Activated naive CD8-positive, alpha-beta T cell treated with anti-CD3 and anti-CD28 coated beads, Interleukin-2, amount 10 ng/mL, durations not matched to agents 7 days and 5 days (primary cell): ENCODE results near the gene MTUS2. TPM values are rescaled to one million over a fixed set of nuclear protein-coding genes. Genes with fewer than 3 reads are reported as not detected.
"Not testable (repeated sequence)": the region's sequence is repeated elsewhere in the genome, so short reads cannot be mapped to it uniquely, and the experiment has no call there.

Experiments used
- ATAC-seq: fragments of 150-1000 bp; cut with Tn5 transposase; one replicate; pipeline ENCODE4 v1.10.0; 2021; ENCODE audit warnings: low read depth, moderate library complexity
- POLR2A ChIA-PET: fragments of 350-600 bp; sonication (Branson Sonifier 250); formaldehyde crosslinking; loops from one replicate; lab custom pipeline; 2021; ENCODE audit warnings: antibody characterized with exemption; lab: Charles Lee
- DNase-seq: peaks from one replicate; pipeline ENCODE4 v3.0.0; 2021
- H3K27ac Mint-ChIP-seq: one replicate; pipeline ENCODE4 v1.8.0; 2022; ENCODE audit warnings: mild to moderate bottlenecking, mixed read lengths
- H3K27me3 Mint-ChIP-seq: one replicate; pipeline ENCODE4 v1.8.0; 2022; ENCODE audit warnings: mild to moderate bottlenecking, moderate library complexity, mixed read lengths
- H3K36me3 Mint-ChIP-seq: one replicate; pipeline ENCODE4 v1.8.0; 2021; ENCODE audit warnings: mild to moderate bottlenecking, mixed read lengths
- H3K4me1 Mint-ChIP-seq: one replicate; pipeline ENCODE4 v1.8.0; 2021; ENCODE audit warnings: mixed read lengths
- H3K4me3 Mint-ChIP-seq: one replicate; pipeline ENCODE4 v1.8.0; 2022; ENCODE audit warnings: mild to moderate bottlenecking, moderate library complexity, mixed read lengths
- H3K9me3 Mint-ChIP-seq: one replicate; pipeline ENCODE4 v1.8.0; 2021; ENCODE audit warnings: mixed read lengths
- total RNA-seq, 2 experiments: library from RNA; stranded (reverse); gene quantifications; one replicate each; pipeline ENCODE4 v1.2.3, GENCODE V29; 2021

MTUS2 gene
- total RNA-seq, 2 experiments from 2014 or later = not detected

- ATAC-seq (peak; percentile 88), DNase-seq (no peak)
- Mint-ChIP-seq H3K27ac (no peak overlapping the region), H3K9me3 (no peaks in the 10 kb centered on the region), H3K4me1 (no peaks in the 10 kb centered on the region), H3K36me3 (no peaks in the 10 kb centered on the region), H3K4me3 (no peak overlapping the region), H3K27me3 (no peaks in the 10 kb centered on the region)
- POLR2A ChIA-PET = no interaction called here
Observed at GRCh38 chr13:29362849-29363604, 542.9 kb downstream of the MTUS2 start.

- H3K36me3 Mint-ChIP-seq = no peaks in the 10 kb centered on the region
- H3K9me3 Mint-ChIP-seq = no peaks in the 10 kb centered on the region
- H3K27ac Mint-ChIP-seq = no peak overlapping the region
- DNase-seq = no peak
- ATAC-seq = no peak
- POLR2A ChIA-PET = no interaction called here
- H3K4me1 Mint-ChIP-seq = no peaks in the 10 kb centered on the region
- peaks cover 9% of the 10 kb centered on the region for H3K27me3 Mint-ChIP-seq
- H3K4me3 Mint-ChIP-seq = no peak overlapping the region
Observed at GRCh38 chr13:29369060-29369743, 549.1 kb downstream of the MTUS2 start.

GRCh38 chr13:29379281-29379680, 559.1 kb downstream of the MTUS2 start:
- H3K4me1 Mint-ChIP-seq = no peaks in the 10 kb centered on the region
- peaks cover 2% of the 10 kb centered on the region for H3K27me3 Mint-ChIP-seq
- no peak overlapping the region for H3K4me3 Mint-ChIP-seq
- no peaks in the 10 kb centered on the region for H3K36me3 Mint-ChIP-seq
- ATAC-seq = no peak
- no peak overlapping the region for H3K27ac Mint-ChIP-seq
- no peak for DNase-seq
- H3K9me3 Mint-ChIP-seq = no peaks in the 10 kb centered on the region
- POLR2A ChIA-PET = no interaction called here

- ATAC-seq (no peak), DNase-seq (no peak)
- Mint-ChIP-seq H3K36me3 (no peaks in the 10 kb centered on the region), H3K9me3 (no peaks in the 10 kb centered on the region), H3K4me1 (no peaks in the 10 kb centered on the region), H3K27ac (no peak overlapping the region), H3K27me3 (peaks cover 2% of the 10 kb centered on the region), H3K4me3 (no peak overlapping the region)
- POLR2A ChIA-PET = no interaction called here
Observed at GRCh38 chr13:29379865-29380264, 559.7 kb downstream of the MTUS2 start.

DNA sequence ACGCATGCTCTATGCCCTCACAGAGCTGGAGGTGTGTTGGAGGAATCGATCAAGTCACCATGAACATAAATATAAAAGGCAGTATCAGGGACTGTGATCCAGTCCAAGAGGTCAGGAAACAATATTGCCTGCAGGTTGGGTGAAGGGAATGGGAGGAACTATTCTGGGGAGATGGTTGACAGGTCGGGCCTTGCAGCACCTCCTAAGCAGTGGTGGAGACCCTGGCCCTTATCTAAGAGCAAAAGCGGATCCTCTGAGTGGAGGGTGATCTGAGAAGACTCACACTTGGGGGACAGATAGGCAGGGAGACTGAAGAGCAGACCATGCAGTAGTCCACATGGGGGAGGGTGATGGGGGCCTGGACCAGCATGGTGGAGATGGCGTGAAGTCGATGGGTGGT, 561.9 kb downstream of the MTUS2 start:
- Mint-ChIP-seq H3K9me3 (no peaks in the 10 kb centered on the region), H3K4me1 (no peaks in the 10 kb centered on the region), H3K27ac (no peak overlapping the region), H3K27me3 (peaks cover under 1% of the 10 kb centered on the region), H3K36me3 (no peaks in the 10 kb centered on the region), H3K4me3 (no peak overlapping the region)
- POLR2A ChIA-PET = no interaction called here
- ATAC-seq (no peak), DNase-seq (no peak)

- no peak for ATAC-seq
- POLR2A ChIA-PET = no interaction called here
- Mint-ChIP-seq H3K36me3 (no peaks in the 10 kb centered on the region), H3K27ac (no peak overlapping the region), H3K9me3 (no peaks in the 10 kb centered on the region), H3K27me3 (no peaks in the 10 kb centered on the region), H3K4me3 (no peak overlapping the region), H3K4me1 (no peaks in the 10 kb centered on the region)
- no peak for DNase-seq
Observed at GRCh38 chr13:29383476-29383875, 563.3 kb downstream of the MTUS2 start.

DNA sequence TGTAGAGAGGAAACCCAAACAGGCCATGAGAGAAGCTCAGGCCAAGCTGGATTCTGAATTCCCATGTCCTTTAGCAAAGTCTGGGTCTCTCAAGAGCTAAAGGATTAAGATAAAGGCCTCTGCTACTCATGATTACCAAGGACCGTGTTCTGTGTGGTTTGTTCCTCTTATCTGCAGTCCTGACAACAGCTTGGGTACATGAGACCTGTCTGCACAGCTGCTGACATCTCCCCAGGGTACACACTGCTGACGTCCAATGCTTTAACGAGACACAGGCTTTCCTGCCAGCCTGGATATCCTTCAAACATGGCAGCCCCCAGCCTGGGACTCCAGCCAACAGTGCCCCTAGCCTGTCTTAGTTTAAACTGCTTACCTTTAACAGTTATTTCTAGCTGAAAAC, 564.3 kb downstream of the MTUS2 start:
- POLR2A ChIA-PET = no interaction called here
- peaks cover 3% of the 10 kb centered on the region for H3K9me3 Mint-ChIP-seq
- ATAC-seq = no peak
- H3K36me3 Mint-ChIP-seq = no peaks in the 10 kb centered on the region
- H3K4me3 Mint-ChIP-seq = no peak overlapping the region
- no peak for DNase-seq
- H3K27ac Mint-ChIP-seq = no peak overlapping the region
- H3K27me3 Mint-ChIP-seq = no peaks in the 10 kb centered on the region
- no peaks in the 10 kb centered on the region for H3K4me1 Mint-ChIP-seq

- Mint-ChIP-seq H3K36me3 (no peaks in the 10 kb centered on the region), H3K4me3 (no peak overlapping the region)
- no peak for ATAC-seq
Observed at GRCh38 chr13:29384871-29385270, 564.7 kb downstream of the MTUS2 start.

DNA sequence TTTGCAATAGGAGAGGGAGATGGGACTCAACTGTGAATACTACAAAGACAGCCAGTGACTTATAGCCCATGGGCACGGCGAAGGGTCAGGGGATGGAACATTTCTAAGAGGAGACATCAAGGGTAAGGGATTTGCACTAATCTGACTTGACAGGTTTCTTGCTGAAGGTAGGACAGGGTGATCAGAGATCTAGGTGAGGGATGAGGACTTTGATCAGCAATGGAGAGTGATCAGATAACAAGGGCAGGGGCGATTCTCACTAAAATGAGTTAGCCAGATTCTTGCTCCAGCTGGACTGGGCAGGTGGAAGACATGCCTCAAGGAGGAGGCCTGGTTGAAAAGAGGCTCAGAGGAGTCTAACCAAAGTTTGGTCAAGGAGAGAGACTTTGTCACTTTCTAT, 566.1 kb downstream of the MTUS2 start:
- H3K9me3 Mint-ChIP-seq = peaks cover 3% of the 10 kb centered on the region
- POLR2A ChIA-PET = no interaction called here
- H3K27ac Mint-ChIP-seq = no peak overlapping the region

More at GRCh38 chr13:29384871-29385270, 564.7 kb downstream of the MTUS2 start:
- Mint-ChIP-seq H3K9me3 (peaks cover 3% of the 10 kb centered on the region), H3K27ac (no peak overlapping the region), H3K4me1 (no peaks in the 10 kb centered on the region), H3K27me3 (no peaks in the 10 kb centered on the region)
- DNase-seq = no peak
- POLR2A ChIA-PET = no interaction called here

DNA sequence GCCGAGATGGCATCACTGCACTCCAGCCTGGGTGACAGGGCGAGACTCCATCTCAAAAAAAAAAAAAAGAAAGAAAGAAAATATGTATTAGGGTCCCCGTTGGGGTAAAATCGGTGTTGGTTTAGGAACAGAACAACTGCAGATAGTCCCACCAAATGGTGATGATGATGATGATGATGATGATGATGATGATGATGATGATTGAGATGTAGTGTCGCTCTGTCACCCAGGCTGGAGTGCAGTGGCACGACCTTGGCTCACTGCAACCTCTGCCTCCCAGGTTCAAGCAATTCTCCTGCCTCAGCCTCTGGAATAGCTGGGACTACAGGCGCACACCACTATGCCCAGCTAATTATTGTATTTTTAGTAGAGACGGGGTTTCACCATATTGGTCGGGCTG, 570.5 kb downstream of the MTUS2 start:
- H3K27me3 Mint-ChIP-seq, H3K27ac Mint-ChIP-seq, H3K9me3 Mint-ChIP-seq, H3K4me1 Mint-ChIP-seq, POLR2A ChIA-PET, H3K36me3 Mint-ChIP-seq, ATAC-seq, H3K4me3 Mint-ChIP-seq, DNase-seq: not testable (repeated sequence)

More for the DNA sequence above, 566.1 kb downstream of the MTUS2 start:
- Mint-ChIP-seq H3K36me3 (no peaks in the 10 kb centered on the region), H3K4me3 (no peak overlapping the region), H3K27me3 (no peaks in the 10 kb centered on the region), H3K4me1 (no peaks in the 10 kb centered on the region)
- DNase-seq = no peak
- ATAC-seq = no peak

- POLR2A ChIA-PET = no interaction called here
- Mint-ChIP-seq H3K4me1 (no peaks in the 10 kb centered on the region), H3K4me3 (no peak overlapping the region), H3K36me3 (no peaks in the 10 kb centered on the region), H3K27ac (no peak overlapping the region), H3K9me3 (no peaks in the 10 kb centered on the region), H3K27me3 (peaks cover 8% of the 10 kb centered on the region)
- no peak for ATAC-seq
- no peak for DNase-seq
Observed at GRCh38 chr13:29396446-29396845, 576.3 kb downstream of the MTUS2 start.

DNA sequence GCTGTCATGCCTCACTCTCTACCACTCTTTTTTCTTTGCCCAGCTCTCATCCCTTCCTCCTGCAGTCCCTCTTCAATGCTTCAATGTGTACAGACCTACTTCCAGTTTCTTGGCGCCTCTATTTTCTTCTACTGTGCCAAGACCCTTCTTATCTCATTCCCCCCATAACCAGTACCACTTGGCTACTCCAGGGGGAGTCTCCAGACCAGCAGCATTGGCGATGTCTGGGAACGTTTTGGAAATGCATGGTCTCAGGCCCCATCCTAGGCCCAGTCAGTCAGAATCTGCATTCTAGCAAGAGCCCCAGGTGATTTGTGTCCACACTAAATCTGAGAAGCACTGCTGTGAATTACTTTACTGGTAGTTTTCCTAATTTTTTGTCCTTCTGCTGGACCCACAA, 577.1 kb downstream of the MTUS2 start:
- Mint-ChIP-seq H3K9me3 (no peaks in the 10 kb centered on the region), H3K4me3 (no peak overlapping the region), H3K27me3 (peaks cover 6% of the 10 kb centered on the region), H3K4me1 (no peaks in the 10 kb centered on the region), H3K36me3 (no peaks in the 10 kb centered on the region), H3K27ac (no peak overlapping the region)
- ATAC-seq (no peak), DNase-seq (no peak)
- POLR2A ChIA-PET = no interaction called here

GRCh38 chr13:29402166-29402636, 582.1 kb downstream of the MTUS2 start:
- Mint-ChIP-seq H3K9me3 (no peaks in the 10 kb centered on the region), H3K27ac (no peak overlapping the region), H3K4me1 (no peaks in the 10 kb centered on the region), H3K36me3 (no peaks in the 10 kb centered on the region), H3K4me3 (no peak overlapping the region), H3K27me3 (peaks cover 3% of the 10 kb centered on the region)
- DNase-seq = no peak
- POLR2A ChIA-PET = no interaction called here
- no peak for ATAC-seq

GRCh38 chr13:29405401-29405800, 585.3 kb downstream of the MTUS2 start:
- POLR2A ChIA-PET = no interaction called here
- DNase-seq (no peak), ATAC-seq (no peak)
- Mint-ChIP-seq H3K27ac (no peak overlapping the region), H3K36me3 (no peaks in the 10 kb centered on the region), H3K27me3 (peaks cover 3% of the 10 kb centered on the region), H3K4me1 (no peaks in the 10 kb centered on the region), H3K9me3 (no peaks in the 10 kb centered on the region), H3K4me3 (no peak overlapping the region)
